Testis (tissue), 3 donors: ENCODE measurements around the gene PLA2G4D. TPM values are rescaled to one million over a fixed set of nuclear protein-coding genes. Genes with fewer than 3 reads are reported as not detected.

Source experiments
- DNase-seq: peaks from one replicate; pipeline ENCODE4 v3.0.0-alpha.2; 2019
- H3K27ac ChIP-seq, 2 donors: fragments of 200-600 bp; sonication (generic); one replicate each; pipeline ENCODE4 v1.5.1; 2019
- H3K27me3 ChIP-seq: fragments of 200-600 bp; sonication (generic); one replicate; pipeline ENCODE4 v1.5.1; 2019
- H3K36me3 ChIP-seq: fragments of 200-600 bp; sonication (generic); one replicate; pipeline ENCODE4 v1.5.1; 2017; ENCODE audit warnings: low read depth; ENCODE audit errors: missing control alignments
- H3K4me1 ChIP-seq: fragments of 200-600 bp; sonication (generic); one replicate; pipeline ENCODE4 v1.5.1; 2019
- H3K4me3 ChIP-seq, 2 donors: fragments of 200-600 bp; sonication (generic); one replicate each; pipeline ENCODE4 v1.5.1; 2017 to 2019
- H3K9me3 ChIP-seq: fragments of 200-600 bp; sonication (generic); one replicate; pipeline ENCODE4 v1.5.1; 2017
- CTCF ChIP-seq, 3 experiments: fragments of 450-650 bp in 2 of 3; fragments of 200-600 bp in 1 of 3; sonication (generic) in 1 of 3; IDR thresholded peaks; one replicate each; pipeline ENCODE4 v1.5.1; 2016 to 2019; ENCODE audit warnings: antibody characterized with exemption in 3 of 3, mild to moderate bottlenecking in 2 of 3, moderate library complexity in 1 of 3
- POLR2A ChIP-seq: fragments of 450-650 bp; IDR thresholded peaks from one replicate; pipeline ENCODE4 v1.6.1; 2017; ENCODE audit warnings: antibody characterized with exemption, mild to moderate bottlenecking, moderate library complexity
- WGBS, 2 donors: methylation state at CpG; one replicate each; pipeline ENCODE4 v1.1.5; 2018; 5-methylcytosine and 5-hydroxymethylcytosine counted together
- intact Hi-C: fragments of 100-400 bp; cut with DNase I; formaldehyde crosslinking; loops from one replicate; pipeline ENCODE4 v1.15.1; 2023; ENCODE audit warnings: low total_unique reads
- polyA plus RNA-seq: library from polyadenylated mRNA; stranded (reverse); fragments of 350-450 nt; fragmentation: Illumina TruSeq; extraction: RNeasy Lipid Tissue Mini Kit (QIAGEN cat#74804); gene quantifications from one replicate; pipeline ENCODE4 v1.2.3, GENCODE V29; 2014; ENCODE audit warnings: low read depth, low replicate concordance; ENCODE audit not compliant: insufficient read depth
- total RNA-seq, 2 donors: library from RNA; depleted of rRNA; stranded (reverse); fragments of >200 nt; gene quantifications; one replicate each; pipeline ENCODE4 v1.2.3, GENCODE V29; 2016

Gene PLA2G4D
- total and polyA plus RNA-seq, 3 donors from 2014 or later: 0.11 to 0.43 (median 0.16) TPM

- H3K36me3 ChIP-seq: no peaks in the 10 kb centered on the region
- H3K4me1 ChIP-seq: peaks cover 5% of the 10 kb centered on the region
- no peak for DNase-seq
- no peak for TF ChIP-seq POLR2A
- TF ChIP-seq CTCF (IDR thresholded peaks at IDR 0.05): no peak
- no peaks in the 10 kb centered on the region for H3K27me3 ChIP-seq
- no peaks in the 10 kb centered on the region for H3K9me3 ChIP-seq
- intact Hi-C loops: no loop called here
- 74 to 85% methylated on average over 8 of the region's 8 CpGs for WGBS, 2 donors
- H3K4me3 ChIP-seq: no peak overlapping the region
- no peak overlapping the region for H3K27ac ChIP-seq
Measured at GRCh38 chr15:42034628-42035434, 59.5 kb downstream of the PLA2G4D start.

- no peak for DNase-seq
- Histone ChIP-seq H3K4me1 (peaks cover 5% of the 10 kb centered on the region), H3K27ac (no peak overlapping the region), H3K27me3 (no peaks in the 10 kb centered on the region), H3K4me3 (no peak overlapping the region), H3K9me3 (no peaks in the 10 kb centered on the region), H3K36me3 (no peaks in the 10 kb centered on the region)
- intact Hi-C loops: no loop called here
- TF ChIP-seq POLR2A (no peak), CTCF (IDR thresholded peaks at IDR 0.05) (no peak)
- 36 to 50% methylated on average over 1 of the region's 3 CpGs for WGBS, 2 donors
Measured at GRCh38 chr15:42033214-42033873, 61.0 kb downstream of the PLA2G4D start.

- no peaks in the 10 kb centered on the region for H3K36me3 ChIP-seq
- DNase-seq: no peak
- peaks cover 5% of the 10 kb centered on the region for H3K4me1 ChIP-seq
- no peaks in the 10 kb centered on the region for H3K9me3 ChIP-seq
- no peak overlapping the region for H3K4me3 ChIP-seq
- intact Hi-C loops: no loop called here
- TF ChIP-seq CTCF (IDR thresholded peaks at IDR 0.05) (no peak), POLR2A (no peak)
- no peak overlapping the region for H3K27ac ChIP-seq
- WGBS, 2 donors: 73 to 76% methylated on average over 9 of the region's 9 CpGs
- H3K27me3 ChIP-seq: no peaks in the 10 kb centered on the region
Measured at GRCh38 chr15:42032376-42033213, 61.8 kb downstream of the PLA2G4D start.

- Histone ChIP-seq H3K27me3 (no peaks in the 10 kb centered on the region), H3K27ac (no peak overlapping the region), H3K9me3 (no peaks in the 10 kb centered on the region), H3K4me1 (peaks cover 5% of the 10 kb centered on the region), H3K36me3 (no peaks in the 10 kb centered on the region), H3K4me3 (no peak overlapping the region)
- intact Hi-C loops: no loop called here
- TF ChIP-seq POLR2A: no peak
- TF ChIP-seq CTCF (IDR thresholded peaks at IDR 0.05): no peak
- WGBS, 2 donors: 71 to 76% methylated on average over 6 of the region's 6 CpGs
- no peak for DNase-seq
Measured at GRCh38 chr15:42031198-42031915, 63.0 kb downstream of the PLA2G4D start.
